Fibroblast of skin of abdomen (primary cell): ENCODE data around the gene SP6.

ENCODE experiments used
- DNase-seq: peaks from one replicate; pipeline ENCODE4 v3.0.0-alpha.2; 2013

Gene SP6

DNA sequence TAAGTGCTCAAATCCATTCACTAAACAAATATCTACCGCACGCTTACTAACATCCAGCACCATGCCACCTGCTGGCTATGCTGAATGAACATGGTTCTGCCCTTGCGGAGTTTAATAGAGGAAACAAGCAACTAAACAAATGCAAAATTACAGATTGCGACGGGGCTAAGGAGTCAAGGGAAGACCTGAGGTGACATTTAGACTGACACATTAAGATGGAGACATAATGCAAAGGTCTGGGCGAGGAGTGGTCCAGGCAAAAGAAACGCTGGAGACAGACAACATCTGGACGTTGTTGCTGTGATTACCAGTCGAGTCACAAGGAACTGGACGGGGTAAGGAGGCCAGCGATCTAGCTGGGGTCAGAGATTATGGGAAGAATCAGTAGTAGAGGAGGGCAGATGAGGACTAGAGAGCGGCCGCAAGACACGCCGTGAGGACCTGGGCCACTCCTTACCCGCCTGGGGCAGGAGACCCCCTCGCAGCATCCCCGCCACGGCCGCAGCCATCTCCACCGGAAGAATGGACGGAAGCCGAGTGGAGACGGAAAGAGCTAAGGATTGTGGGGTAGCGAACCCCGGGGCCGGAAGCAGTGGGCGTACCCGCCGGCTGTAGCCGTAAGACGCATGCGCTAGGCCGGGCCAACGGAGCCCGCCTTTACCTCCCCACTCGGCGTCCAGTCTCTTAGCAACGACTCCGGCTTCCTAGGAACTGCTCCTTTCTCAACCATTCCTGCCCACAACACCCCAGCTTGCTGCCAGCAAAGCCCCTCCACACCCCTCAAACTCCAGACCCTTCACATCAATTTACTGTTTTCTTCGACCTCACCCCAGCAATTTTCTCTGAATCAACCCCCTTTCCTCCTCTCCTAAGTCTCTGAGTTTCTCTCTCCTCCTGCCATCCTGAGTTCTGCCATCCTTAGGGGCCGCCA lies 19.7 kb downstream of the SP6 start, which contains the start of the genes LRRC46 and MRPL10:
Gene LRRC46 (plus strand): TSS at position 668 of the 931 bp plus-strand sequence. CDS start 320 bp downstream, outside the sequence.
Gene MRPL10 (minus strand): TSS at position 539 of the 931 bp plus-strand sequence. CDS start 30 bp downstream, at position 509.
- DNase-seq = peak; percentile 92

DNA sequence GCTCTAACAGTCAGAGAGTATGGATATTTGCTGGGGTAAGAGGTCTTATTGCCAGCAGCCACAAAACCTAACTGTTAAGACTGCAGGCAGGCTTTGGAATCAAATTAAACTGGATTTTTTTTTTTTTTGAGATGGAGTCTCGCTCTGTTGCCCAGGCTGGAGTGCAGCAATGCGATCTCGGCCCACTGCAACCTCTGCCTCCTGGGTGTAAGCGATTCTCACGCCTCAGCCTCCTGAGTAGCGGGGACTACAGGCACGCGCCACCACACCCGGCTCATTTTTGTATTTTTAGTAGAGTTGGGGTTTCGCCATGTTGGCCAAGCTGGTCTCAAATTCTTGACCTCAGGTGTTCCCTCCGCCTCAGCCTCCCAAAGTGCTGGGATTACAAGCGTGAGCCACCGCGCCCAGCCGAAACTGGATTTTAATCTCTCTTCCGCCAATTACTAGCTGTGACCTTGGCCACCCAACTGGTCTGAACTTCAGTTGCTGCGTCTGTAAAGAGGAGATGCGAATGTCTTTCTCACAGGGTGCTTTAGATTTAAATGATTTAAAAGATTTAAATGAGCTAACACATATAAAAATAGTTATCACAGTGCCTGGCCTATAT lies 20.5 kb downstream of the SP6 start:
- DNase-seq = no peak

DNA sequence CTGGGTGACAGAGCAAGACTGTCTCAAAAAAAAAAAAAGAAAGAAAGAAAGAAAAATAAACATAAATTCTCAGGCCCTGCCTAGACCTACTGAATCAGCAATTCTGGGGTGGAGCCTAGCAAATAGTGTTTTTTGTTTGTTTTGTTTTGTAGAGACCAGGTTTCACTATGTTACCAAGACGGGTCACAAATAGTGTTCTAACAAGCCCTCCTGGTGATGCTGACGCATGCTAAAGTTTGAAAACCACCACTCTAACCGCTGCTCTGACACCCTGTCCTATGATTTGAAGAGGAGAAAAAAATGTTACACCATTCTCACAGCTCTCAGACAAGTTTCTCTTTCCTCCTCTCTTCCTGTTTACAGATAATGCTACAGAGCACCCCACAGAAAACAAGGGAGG lies 21.1 kb downstream of the SP6 start:
- no peak for DNase-seq

DNA sequence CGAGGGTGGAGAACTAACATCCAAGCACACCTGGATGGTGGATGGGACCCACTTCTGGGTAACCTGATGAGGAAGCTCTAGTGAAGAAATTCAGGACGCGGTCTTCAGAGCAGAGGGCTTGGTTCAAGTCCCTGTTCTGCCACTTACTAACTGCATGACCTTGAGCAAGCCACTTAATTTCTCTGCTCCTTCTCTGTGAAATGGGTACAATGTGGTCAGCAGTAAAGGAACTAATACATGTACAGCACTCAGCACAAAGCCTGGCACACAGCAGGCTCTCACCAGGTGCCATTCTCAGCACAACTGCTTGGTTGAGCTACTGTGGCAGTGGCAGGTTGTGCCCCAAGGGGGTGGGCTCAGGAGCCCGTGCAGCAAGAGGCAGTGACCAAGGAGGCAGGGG lies 27.4 kb downstream of the SP6 start:
- DNase-seq = no peak

DNA sequence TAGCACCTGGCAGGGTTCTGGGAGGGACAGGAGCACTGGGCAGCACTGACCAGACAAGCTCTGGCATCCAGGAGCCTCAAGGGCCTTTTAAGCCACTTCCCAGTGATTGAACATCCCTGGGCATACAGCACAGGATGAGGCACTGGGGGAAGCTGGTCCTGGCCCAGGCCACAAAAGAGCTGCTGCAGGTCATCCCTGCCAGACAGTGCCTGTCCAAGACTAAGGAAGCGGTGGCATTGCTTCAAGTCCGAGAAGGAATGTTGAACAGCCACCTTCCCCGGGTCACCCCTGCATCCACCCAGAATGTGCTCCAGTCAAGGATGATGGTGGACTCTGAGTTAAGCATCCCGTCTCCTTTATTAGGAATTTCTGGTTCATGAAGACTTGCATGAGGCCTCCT lies 28.2 kb downstream of the SP6 start:
- no peak for DNase-seq

DNA sequence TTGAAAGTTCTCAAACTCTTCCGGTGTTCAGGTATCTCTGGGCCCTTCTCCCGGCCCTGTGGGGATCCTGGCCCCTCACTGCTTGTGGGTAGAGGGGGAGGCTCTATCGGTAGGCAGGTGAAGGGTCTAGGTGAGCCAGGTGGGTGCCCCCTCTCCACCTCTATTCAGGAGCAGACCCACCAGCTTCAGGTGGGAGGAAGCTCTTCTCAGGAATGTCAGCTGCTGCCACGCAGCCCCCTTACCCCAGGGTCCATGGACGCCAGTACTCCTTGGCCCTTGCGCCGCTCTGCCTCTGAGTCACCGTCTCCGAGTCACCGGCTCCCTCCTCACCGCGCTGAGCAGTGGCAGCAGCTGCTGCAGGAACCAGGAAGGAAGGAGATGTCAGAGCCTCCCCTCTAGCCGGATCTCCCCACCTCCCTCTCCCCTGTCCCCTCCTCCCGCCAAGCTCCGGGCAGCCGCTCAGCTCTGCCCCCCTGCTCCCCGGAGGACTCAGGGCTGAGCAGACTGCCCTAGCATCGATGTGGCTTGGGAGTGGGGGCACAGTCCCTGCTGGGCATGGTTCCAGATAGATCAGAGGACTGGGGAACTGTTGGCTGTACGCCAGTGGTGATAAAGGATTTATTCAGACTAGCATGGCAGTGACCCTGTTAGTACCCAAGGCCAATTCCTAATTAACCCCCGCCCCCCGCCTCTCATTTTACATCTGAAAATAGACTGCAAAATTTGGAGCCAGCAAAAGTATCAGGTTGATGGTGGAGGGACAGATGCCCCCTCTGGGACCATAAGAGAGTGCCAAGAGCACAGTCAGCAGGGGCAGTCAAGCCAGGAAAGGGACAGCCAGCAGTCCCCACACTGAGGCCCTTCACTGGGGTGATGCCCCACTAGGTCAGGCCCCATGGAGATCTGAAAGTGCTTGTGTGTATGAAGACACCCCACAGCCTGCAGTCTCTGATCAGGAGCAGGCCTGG lies 29.3 kb downstream of the SP6 start, which contains the start of gene OSBPL7:
Gene OSBPL7 (minus strand): TSS at position 371 of the 968 bp plus-strand sequence. CDS start 1,516 bp downstream, outside the sequence.
- peak; percentile 87 for DNase-seq

DNA sequence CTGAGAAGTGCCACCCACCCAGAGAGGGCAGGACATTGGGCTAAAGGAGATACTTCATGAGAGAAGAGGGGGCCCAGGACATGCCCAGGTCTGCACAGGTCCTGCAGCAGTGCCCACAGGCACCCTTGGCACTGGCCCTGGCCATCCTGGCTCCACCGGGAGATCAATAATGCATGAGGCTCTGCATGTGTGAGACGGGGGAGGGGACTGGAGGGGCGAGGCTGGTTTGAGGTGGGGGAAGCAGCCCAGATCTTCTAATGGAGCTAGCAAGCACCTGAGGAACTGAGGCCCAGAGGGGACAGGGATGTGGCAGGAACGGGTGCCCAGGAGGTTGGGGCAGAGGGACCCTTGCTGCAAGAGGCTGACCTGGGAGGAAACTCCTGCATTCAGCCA lies 29.9 kb downstream of the SP6 start:
- DNase-seq = no peak

DNA sequence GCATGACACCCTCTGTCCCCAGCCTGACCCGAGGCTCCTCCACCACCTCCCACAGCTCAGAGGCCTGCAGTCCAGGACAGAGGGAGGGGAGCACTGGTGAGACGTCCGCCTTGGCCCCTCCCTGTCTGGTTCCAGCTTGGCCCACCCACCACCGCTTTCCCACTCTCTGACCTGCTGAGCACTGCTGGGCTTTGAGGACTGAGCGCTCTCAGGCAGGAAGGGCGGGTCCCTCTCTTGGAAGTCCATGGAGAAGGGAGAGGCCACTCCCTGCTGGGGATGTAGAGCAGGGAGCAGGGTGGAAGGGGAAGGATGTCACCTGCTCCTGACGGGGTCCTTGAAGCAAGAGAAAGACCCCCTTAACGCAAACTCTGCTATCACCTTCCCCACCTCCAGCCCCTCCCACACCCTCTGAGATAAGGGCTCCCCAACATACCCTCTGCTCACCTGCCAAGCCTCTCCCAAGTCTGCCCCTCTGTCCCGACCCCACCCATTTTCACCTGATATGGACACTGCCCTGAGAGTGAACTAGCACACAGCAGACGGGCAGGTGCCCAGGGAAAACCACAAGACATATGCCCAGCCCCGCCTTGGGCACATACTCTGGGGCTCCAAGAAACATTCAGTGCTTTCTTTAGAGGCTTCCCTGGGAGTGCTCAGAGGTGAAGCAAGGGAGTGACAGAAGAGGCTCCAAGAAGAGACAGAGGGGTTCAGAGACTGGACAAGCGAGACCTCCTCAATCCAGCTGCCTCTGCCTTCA lies 30.8 kb downstream of the SP6 start:
- DNase-seq = no peak

DNA sequence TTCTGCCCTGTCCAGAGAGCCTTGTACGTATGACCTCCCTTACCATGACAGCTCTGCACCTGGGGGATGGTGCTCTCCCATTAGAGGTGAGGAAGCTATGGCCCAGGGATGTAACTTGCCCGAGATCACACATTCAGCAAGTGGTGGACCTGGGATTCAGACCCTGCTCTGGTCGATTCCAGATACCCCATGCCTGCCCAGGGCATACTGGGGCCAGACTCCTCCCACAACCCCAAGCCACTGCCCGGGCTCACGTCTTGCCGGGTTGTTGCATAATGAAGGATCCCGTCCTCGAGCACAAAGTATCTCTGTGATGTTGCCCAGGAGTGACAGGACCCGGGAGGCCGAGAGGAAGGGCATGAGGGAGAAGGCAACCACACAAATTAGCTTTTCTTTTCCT lies 31.5 kb downstream of the SP6 start:
- no peak for DNase-seq

DNA sequence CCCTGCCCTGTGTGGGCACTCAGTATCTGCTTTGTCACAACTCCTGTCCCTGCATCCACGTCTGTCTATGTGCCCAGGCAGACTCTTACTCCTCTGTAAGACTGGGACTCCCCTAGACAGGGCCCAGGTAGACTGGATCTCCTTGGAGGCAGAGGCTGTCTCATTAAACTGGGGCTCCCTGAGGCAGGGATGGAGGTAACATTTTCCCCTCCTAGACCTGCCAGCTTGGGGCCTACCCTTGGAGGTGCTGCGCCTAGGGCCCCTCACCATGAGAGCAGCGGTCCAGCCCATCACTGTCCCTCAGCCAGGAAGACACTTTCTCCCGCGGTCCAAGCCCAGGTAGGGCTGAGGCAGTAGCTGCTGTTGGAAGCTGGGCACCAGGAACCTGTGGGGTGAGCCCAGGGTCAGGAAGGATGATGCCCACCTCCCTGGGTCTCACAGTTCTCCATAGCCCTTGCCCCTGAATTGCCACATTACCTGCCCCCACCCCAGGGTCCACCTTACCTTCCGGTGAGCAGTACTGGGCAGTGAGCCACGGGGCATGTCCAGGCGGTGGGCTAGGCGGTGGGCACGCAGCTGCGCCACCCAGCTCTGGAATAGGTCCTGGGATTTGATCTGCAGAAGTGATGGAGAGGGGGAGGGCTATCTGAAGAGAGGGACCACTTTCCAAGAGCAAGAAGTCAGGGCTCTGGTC lies 32.8 kb downstream of the SP6 start:
- DNase-seq = no peak

DNA sequence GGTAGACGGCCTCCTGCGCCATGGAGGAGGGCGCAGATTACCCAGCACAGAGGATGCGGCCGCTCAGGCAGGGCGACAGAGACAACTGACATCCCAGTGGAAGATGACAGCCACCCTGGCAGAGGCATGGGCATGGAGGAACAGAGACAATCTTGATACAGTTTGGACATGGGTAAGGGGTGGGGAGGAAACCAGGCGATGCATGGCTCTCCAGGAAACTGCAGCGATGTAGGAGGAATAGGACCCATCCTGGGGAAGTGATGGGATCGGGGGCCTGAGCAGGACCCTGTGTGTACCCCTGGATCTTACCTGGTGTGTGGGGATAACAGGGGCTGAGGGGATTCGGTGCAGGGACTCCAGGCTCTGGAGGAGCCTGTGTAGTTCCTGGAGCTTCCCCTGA lies 34.0 kb downstream of the SP6 start:
- DNase-seq = no peak

DNA sequence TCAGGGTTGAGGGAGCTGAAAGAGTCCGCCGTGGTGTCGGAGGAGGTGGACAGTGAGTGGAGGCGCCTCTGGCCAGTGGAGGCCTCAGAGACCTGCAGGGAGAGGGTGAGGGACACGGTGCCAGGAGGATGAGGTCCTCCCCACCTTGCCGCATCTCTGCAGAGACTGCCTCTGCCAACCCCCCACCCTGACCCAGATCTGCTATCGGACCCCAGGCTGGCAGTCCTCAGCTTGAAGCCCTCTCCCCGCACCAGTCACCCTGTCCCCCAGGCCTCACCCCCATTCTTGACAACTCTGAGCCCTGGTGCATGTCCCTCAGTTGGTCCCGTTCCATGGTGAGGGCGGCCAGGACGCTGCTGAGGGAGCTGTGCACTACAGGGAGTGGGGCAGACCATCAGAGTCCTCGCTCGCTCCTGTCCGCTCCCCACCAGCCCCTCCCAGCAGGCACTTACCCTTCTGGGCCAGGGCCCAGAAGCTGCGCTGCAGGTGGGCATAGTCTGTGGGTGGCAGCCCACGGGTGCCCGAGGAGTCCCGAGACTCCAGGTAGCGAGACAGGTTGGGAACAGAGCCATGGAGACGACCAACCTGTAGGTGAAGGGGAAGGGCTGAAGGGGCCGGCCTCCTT lies 34.7 kb downstream of the SP6 start:
- DNase-seq = no peak

DNA sequence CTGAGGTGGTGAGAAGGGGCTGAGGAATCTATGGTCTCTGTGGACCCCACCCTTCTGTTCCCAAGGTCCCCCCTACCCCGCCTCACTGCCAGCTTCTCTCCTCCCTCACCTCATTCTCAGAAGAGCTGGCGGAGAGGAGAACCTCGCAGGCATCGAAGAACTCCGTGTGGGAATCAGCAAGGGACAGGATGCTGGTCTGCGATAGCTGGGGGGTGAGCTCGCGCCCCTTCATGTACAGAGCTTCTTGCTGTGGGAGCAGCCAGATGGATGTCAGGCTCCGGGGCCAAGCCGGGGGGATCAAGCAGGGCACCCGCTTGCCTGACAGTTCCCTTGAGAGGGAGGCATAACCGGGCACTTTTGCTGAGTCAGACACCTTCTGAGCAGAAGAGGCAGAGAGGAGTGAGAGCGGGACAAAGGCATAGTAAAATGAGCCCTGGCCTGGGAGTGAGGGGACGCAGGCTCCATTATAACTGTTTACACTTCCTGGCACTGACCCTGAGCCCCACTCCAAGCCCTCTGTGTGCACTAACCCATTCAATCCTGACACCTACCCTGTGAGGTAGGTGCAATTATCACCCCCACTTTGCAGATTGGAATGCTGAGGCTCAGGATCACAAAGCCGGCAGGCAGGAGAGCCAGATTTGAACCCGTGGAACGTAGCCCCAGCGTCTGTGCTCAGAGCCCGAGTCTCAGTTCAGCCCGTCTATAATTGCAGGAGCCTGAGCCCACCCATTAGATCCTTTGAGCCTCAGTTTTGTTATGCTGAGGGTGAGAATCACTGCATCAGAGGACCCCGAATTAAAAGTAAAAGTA lies 35.7 kb downstream of the SP6 start:
- DNase-seq = no peak

DNA sequence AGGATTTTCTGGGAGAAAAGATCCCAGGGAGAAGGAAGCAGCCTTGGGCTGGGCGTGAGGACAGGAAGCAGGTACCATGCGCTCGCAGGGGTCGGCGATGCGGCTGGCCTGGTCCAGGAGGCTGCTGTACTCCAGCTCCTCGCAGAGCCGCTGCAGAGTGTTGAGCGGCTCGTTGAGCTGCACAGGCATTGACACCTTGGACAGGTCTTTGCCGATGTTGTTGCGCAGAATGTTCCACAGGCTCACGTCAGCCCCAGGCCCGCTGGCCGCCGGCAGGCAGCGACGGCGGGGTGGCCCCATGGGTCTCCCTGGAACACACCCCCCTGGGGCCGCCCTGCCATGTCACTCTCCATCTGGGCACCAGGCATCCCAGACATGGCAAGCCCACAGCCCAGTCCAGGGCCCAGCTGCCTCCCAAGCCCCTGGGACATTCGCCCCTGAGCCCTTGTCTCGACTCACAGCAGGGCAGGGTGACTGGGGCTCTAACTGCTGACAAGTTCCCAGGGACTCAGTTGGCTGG lies 37.4 kb downstream of the SP6 start:
- no peak for DNase-seq

DNA sequence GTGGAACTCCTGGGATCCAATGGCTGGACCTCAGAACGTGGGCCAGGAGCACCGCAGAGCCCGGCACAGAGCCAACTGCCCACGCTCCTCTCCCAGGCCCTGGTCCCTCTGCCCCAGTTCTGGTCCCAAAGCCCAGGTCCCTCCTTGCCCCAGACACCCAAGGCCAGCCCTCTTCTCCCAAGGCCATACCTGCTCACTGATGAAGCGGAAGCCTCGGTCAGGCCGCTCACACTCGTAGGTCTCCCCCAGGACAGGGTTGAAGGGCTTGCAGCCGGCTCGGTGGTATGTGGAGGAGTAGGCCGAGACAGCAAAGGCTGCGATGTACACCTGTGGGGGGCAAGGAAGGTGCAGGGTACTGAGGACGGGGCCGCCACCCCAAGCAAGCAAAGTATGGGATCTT lies 37.9 kb downstream of the SP6 start:
- no peak for DNase-seq

DNA sequence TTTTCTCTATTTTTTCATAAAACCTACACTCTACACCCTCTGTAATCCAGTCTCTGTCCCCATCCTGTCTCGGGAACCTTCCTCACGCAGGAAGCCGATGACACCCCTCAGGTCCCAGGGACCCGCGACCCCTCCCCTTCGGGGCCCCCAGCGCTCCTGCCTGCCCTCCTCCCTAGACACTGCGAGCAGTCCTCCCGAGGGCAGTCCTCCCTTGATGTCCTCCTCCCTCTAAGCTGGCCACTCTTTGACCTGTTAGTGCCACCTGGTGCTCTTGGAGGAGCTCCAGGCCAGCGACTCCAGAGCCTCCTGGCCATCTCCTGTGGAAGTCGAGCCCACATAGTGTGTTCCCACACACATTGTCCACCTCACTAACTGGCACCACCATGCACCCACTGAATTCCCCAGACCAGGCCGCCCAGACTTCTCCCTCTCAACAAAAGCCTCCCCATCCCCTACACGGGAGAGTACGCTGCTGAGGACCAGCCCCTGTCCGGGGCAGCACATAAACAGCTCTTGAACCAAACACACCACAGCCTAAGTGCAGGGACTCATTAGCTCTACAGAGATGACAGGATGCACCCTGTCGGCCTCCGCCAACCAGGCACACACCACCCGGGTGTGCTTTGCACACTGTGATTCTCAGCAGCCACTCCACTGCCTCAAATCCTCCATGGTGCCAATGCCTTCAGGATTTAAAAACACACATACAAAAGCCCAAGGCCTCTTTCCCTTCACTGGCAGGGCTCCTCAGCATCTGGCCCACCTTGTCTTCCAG lies 38.6 kb downstream of the SP6 start:
- DNase-seq = no peak

DNA sequence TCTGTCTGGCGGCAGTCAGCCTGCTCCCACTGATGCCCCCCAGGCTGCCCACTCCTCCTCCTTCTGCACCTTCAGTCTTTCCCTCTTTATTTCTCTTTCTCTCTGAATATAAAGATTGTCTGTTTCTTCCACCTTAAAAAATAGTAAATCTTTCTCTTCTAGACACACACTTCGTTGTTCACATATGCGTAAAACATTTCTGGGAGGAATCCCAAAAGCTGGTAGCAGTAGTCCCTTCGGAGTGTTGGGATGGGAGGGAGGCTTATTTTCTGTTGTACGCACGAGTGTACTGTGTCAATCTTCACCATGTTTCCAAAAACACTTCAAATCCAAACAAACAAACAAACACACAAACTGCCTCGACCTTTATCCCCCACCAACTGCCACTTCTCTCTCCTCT lies 39.3 kb downstream of the SP6 start:
- DNase-seq = no peak

DNA sequence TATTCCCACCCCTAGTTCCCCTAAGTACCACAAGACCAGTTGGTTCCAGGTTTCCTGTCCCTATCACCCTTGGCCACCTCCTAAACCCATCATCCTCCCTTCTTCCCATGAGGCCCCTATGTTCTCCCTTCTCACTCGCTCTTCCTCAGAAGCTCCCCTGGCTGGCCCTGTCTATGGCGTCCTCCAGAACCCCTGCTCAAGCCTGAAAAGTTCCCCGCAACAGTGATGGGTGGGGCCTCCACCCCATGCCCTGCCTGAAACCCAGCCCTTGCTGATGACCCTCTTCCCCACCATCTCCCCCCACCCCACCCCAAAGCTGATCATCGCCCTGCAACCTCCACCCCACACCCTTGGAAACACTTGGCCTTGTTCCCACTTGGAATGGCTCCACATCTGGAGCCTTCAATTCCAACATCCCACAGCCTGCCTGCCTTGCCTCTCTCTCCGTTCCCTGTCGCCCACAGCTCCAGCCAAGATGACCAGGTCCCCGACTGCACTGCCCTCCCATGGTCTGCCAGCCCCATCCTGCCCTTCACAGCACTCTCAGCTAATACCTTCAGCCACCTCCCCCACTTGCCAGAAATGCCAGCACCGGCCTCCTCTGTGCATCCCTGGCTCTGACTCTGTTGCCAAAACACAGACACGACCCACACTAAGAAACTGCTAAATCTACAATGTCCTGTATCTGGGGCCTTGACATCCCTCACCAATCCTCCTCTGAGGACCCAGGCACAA lies 39.9 kb downstream of the SP6 start:
- no peak for DNase-seq
